Prostate gland (tissue), 2 donors: ENCODE measurements around the gene GUCY2D. TPM values are rescaled to one million over a fixed set of nuclear protein-coding genes. Genes with fewer than 3 reads are reported as not detected.

Source experiments
- DNase-seq: peaks from one replicate; pipeline ENCODE4 v3.0.0-alpha.2; 2019; ENCODE audit warnings: low spot score
- H3K27ac ChIP-seq, 2 donors: fragments of 200-600 bp; sonication (generic); 2 replicates each; pipeline ENCODE4 v1.5.1; 2017 to 2019
- H3K27me3 ChIP-seq: fragments of 200-600 bp; sonication (generic); replicated peaks from 2 replicates; pipeline ENCODE4 v1.5.1; 2019; ENCODE audit not compliant: insufficient read depth
- H3K36me3 ChIP-seq, 2 donors: fragments of 200-600 bp; sonication (generic); 1 replicate in 1 of 2; 2 replicates in 1 of 2; pipeline versions ENCODE4 v1.5.1 to v1.8.1; 2017 to 2019
- H3K4me1 ChIP-seq: fragments of 200-600 bp; sonication (generic); replicated peaks from 2 replicates; pipeline ENCODE4 v1.5.1; 2019
- H3K4me3 ChIP-seq, 2 donors: fragments of 200-600 bp; sonication (generic); 2 replicates each; pipeline ENCODE4 v1.5.1; 2017 to 2019
- H3K9me3 ChIP-seq: fragments of 200-600 bp; sonication (generic); 2 replicates; pipeline ENCODE4 v1.5.1; 2017
- POLR2A ChIP-seq: fragments of 450-650 bp; IDR thresholded peaks from one replicate; pipeline ENCODE4 v1.6.1; 2016; ENCODE audit warnings: antibody characterized with exemption, mild to moderate bottlenecking
- POLR2AphosphoS5 ChIP-seq: sonication (generic); formaldehyde crosslinking; IDR thresholded peaks from one replicate; pipeline ENCODE4 v1.6.1; 2017; ENCODE audit warnings: antibody characterized with exemption
- WGBS: methylation state at CpG from one replicate; pipeline ENCODE4 v1.1.5; 2018; 5-methylcytosine and 5-hydroxymethylcytosine counted together
- intact Hi-C: fragments of 100-400 bp; cut with DNase I; formaldehyde crosslinking; loops from one replicate; pipeline ENCODE4 v1.14.2; 2022
- total RNA-seq, 2 donors: library from RNA; depleted of rRNA; stranded (reverse); fragments of >200 nt; gene quantifications; one replicate each; pipeline ENCODE4 v1.1.0, GENCODE V29; 2016
- TF ChIP-seq, protein P1 (sequence below), 4 experiments: fragments of 200-600 bp in 2 of 4; fragments of 450-650 bp in 2 of 4; sonication (generic) in 2 of 4; IDR thresholded peaks; 1 replicate in 3 of 4; 2 replicates in 1 of 4; pipeline ENCODE4 v1.5.1; 2016 to 2019; ENCODE audit warnings: antibody characterized with exemption in 4 of 4, mild to moderate bottlenecking in 2 of 4, moderate library complexity in 2 of 4

The GUCY2D gene
- total RNA-seq, 2 donors from 2014 or later: 1.8 TPM; not detected in 1

DNA sequence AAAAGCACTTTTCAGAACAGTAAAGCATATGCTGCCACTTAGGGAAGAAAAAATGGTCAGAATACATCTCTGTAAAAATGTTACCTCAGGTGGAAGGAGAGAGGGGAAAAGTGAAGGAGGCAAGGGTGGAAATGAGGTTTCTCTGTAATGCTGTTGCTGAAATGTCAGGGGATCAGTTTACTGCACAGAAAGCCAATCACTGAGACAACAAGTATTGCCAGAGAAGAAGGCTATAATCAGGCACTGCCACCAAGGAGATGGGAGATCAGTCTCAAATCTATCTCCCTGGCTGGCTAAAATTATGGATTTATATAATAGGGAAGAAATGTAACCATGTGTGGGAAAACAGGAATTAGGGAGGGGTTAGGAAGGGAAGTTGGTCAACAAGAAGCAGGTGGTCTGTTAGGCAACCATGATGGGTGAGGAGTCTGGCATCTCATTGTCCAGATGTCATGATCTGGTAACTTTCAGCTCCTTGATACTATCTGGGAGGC is 27.7 kb upstream of the GUCY2D start:
- Histone ChIP-seq H3K4me3 (no peak overlapping the region), H3K4me1 (no peaks in the 10 kb centered on the region), H3K27ac (no peak overlapping the region), H3K27me3 (no peaks in the 10 kb centered on the region), H3K36me3 (no peaks in the 10 kb centered on the region), H3K9me3 (no peaks in the 10 kb centered on the region)
- DNase-seq: no peak
- intact Hi-C loops: no loop called here
- TF ChIP-seq POLR2A: no peak
- no peak for TF ChIP-seq POLR2AphosphoS5
- TF ChIP-seq, protein P1, sequence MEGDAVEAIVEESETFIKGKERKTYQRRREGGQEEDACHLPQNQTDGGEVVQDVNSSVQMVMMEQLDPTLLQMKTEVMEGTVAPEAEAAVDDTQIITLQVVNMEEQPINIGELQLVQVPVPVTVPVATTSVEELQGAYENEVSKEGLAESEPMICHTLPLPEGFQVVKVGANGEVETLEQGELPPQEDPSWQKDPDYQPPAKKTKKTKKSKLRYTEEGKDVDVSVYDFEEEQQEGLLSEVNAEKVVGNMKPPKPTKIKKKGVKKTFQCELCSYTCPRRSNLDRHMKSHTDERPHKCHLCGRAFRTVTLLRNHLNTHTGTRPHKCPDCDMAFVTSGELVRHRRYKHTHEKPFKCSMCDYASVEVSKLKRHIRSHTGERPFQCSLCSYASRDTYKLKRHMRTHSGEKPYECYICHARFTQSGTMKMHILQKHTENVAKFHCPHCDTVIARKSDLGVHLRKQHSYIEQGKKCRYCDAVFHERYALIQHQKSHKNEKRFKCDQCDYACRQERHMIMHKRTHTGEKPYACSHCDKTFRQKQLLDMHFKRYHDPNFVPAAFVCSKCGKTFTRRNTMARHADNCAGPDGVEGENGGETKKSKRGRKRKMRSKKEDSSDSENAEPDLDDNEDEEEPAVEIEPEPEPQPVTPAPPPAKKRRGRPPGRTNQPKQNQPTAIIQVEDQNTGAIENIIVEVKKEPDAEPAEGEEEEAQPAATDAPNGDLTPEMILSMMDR (IDR thresholded peaks at IDR 0.05): no peak

DNA sequence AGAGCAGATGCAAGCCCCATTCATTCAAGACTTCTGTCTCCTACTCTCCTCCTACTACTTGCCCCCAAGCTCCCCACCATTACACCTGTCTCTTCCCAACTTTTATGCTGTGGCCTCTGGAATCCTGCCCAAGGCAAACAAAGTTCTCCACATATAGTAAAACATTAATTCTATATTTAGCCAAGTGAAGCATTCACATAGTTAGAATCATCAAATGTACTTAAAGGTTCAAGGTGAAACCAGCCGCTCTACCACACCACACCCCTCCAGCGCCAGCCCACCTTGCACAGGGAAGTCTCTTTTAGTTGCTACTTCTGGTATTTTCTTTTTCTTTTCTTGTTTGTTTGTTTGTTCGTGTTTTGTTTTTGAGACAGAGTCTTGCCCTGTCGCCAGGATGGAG is 25.4 kb upstream of the GUCY2D start:
- no peaks in the 10 kb centered on the region for H3K27me3 ChIP-seq
- no peaks in the 10 kb centered on the region for H3K36me3 ChIP-seq
- TF ChIP-seq POLR2AphosphoS5 (no peak), POLR2A (no peak)
- TF ChIP-seq, protein P1 (IDR thresholded peaks at IDR 0.05): no peak
- H3K27ac ChIP-seq: no peak overlapping the region
- no peaks in the 10 kb centered on the region for H3K4me1 ChIP-seq
- H3K4me3 ChIP-seq: no peak overlapping the region
- intact Hi-C loops: no loop called here
- H3K9me3 ChIP-seq: no peaks in the 10 kb centered on the region
- DNase-seq: no peak
- WGBS: 89% methylated on average over 4 of the region's 4 CpGs

DNA sequence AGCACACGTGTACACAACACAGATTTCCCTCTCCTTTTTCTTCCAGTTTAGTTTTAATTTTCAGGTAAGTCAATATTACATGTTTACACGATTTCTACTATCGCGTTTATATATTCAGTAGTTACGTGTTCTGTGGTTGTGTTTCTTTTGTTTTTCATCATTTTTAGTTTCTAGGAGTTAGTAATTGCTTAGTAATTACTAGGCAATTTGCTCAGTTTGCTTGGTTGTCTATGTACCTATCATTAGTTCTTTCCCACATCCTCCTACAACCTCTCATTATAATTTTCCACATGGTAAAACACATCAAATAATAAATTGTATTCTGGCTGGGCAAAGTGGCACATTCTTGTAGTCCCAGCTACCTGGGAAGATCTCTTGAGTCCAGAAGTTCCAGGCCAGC is 24.6 kb upstream of the GUCY2D start:
- no peaks in the 10 kb centered on the region for H3K27me3 ChIP-seq
- H3K27ac ChIP-seq: no peak overlapping the region
- WGBS: 87% methylated on average over 5 of the region's 5 CpGs
- no peaks in the 10 kb centered on the region for H3K9me3 ChIP-seq
- no peak overlapping the region for H3K4me3 ChIP-seq
- no peak for DNase-seq
- intact Hi-C loops: no loop called here
- H3K36me3 ChIP-seq: no peaks in the 10 kb centered on the region
- no peaks in the 10 kb centered on the region for H3K4me1 ChIP-seq
- TF ChIP-seq, protein P1 (IDR thresholded peaks at IDR 0.05): no peak
- TF ChIP-seq POLR2A: no peak

DNA sequence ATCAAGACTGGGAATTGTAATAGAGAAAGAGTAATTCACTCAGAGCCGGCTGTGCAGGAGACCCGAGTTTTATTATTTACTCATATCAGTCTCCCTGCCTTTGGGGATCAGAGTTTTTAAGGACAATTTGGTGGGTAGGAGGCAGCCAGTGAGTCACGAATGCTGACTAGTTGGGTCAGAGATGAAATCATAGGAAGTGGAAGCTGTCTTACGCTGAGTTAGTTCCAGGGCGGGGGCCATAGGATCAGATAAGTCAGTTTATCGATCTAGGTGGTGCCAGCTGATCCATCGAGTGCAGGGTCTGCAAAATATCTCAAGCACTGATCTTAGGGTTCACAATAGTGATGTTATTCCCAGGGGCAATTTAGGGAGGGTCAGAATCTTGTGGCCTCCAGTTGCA is 20.2 kb upstream of the GUCY2D start:
- DNase-seq: no peak
- intact Hi-C loops: no loop called here
- WGBS: 50% methylated on average over 7 of the region's 7 CpGs
- Histone ChIP-seq H3K9me3 (no peaks in the 10 kb centered on the region), H3K36me3 (no peaks in the 10 kb centered on the region), H3K27ac (no peak overlapping the region), H3K27me3 (no peaks in the 10 kb centered on the region), H3K4me3 (no peak overlapping the region), H3K4me1 (no peaks in the 10 kb centered on the region)
- TF ChIP-seq, protein P1 (IDR thresholded peaks at IDR 0.05): no peak
- TF ChIP-seq POLR2AphosphoS5: no peak
- TF ChIP-seq POLR2A: no peak

DNA sequence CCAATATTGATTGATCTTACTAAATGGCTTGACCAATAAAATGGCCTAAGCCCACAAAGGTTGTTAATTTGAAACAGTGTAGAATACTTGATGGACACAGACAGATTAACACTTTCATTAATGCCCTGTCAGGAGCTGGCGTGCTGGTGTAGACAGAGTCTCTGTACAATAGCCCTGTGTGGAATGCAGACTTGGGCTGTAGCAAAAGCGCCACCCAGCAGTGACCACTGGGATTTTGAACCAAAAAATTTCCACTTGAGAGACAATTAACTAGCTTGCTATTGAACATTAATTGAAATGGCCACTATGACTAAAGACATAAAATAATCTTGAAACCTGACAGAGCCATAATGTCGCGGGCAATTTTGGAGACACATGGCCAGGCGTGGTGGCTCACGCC is 19.7 kb upstream of the GUCY2D start:
- no peaks in the 10 kb centered on the region for H3K36me3 ChIP-seq
- no peak for DNase-seq
- no peak overlapping the region for H3K4me3 ChIP-seq
- H3K4me1 ChIP-seq: no peaks in the 10 kb centered on the region
- H3K27me3 ChIP-seq: no peaks in the 10 kb centered on the region
- no peak overlapping the region for H3K27ac ChIP-seq
- no peaks in the 10 kb centered on the region for H3K9me3 ChIP-seq
- intact Hi-C loops: no loop called here
- 86% methylated on average over 6 of the region's 6 CpGs for WGBS
- TF ChIP-seq POLR2AphosphoS5: no peak
- TF ChIP-seq, protein P1 (IDR thresholded peaks at IDR 0.05): no peak
- no peak for TF ChIP-seq POLR2A
